SH-SY5Y (cell line): ENCODE measurements around the gene BMPR1A.

ENCODE experiments used
- GATA2 ChIP-seq: IDR thresholded peaks from 2 replicates; pipeline ENCODE4 v1.6.1; 2011; ENCODE audit warnings: mild to moderate bottlenecking, low read depth, low read length
- GATA3 ChIP-seq: IDR thresholded peaks from 2 replicates; pipeline ENCODE4 v1.6.1; 2011; ENCODE audit warnings: low read depth, mild to moderate bottlenecking, low read length, moderate library complexity

DNA sequence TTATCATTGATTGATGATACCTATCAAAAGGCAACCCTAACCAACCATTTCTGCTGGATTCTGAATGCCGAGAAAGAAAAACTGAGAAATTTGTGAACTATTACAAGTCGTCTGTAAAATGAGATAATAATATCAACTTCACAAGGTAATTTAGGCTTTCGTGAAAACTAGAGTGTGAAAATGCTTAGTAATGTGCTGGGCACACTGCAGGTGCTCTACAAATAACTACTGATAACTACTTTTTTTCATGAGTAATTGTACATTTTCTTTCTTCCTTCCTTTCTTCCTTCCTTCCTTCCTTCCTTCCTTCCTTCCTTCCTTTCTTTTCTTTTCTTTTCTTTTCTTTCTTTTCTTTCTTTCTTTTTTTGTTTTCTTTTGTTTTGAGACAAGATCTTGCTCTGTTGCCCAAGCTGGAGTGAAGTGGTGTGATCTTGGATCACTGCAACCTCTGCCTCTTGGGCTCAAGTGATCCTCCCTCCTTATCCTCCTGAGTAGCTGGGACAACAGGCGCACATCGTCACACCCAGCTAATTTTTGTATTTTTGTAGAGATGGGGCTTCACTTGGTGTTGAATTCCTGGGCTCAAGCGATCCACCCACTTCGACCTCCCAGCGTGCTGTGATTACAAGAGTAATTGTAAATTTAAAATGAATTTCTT lies 42.9 kb downstream of the BMPR1A start:
- no peak for TF ChIP-seq GATA2
- no peak for TF ChIP-seq GATA3
